ENCODE data around the gene CDC42EP4. TPM values are rescaled to one million over a fixed set of nuclear protein-coding genes. Genes with fewer than 3 reads are reported as not detected.

The CDC42EP4 gene
- total and polyA plus RNA-seq, 2 experiments from 2014 or later = 62.4 to 82.7 TPM

- Histone ChIP-seq H2AFZ (no peak overlapping the region), H3K4me3 (no peak overlapping the region), H3K27ac (no peak overlapping the region), H3K79me2 (no peaks in the 10 kb centered on the region), H4K20me1 (ENCODE audit: insufficient read depth, poor library complexity, severe bottlenecking) (no peaks in the 10 kb centered on the region), H3K9me2 (replicated peaks; ENCODE audit: insufficient read depth) (no peaks in the 10 kb centered on the region), H3K27me3 (no peaks in the 10 kb centered on the region), H3K4me2 (no peak overlapping the region), H3K9me3 (ENCODE audit: low read depth) (no peaks in the 10 kb centered on the region), H3K36me3 (replicated peaks; ENCODE audit: insufficient read depth, low read depth) (no peaks in the 10 kb centered on the region), H3K4me1 (ENCODE audit: insufficient read depth) (no peaks in the 10 kb centered on the region)
- no peak for TF ChIP-seq CTCF (IDR thresholded peaks at IDR 0.05; ENCODE audit: poor library complexity)
- no peak for TF ChIP-seq EZH2phosphoT487 (IDR thresholded peaks at IDR 0.05; ENCODE audit: low read depth, severe bottlenecking, unreplicated experiment)
- WGBS (ENCODE audit: low lambda C conversion rate, missing lambda C conversion rate) = 61% methylated on average over 7 of the region's 8 CpGs
- no peak for DNase-seq (ENCODE audit: low spot score)
Observed at GRCh38 chr17:73272906-73273218, 38.9 kb downstream of the CDC42EP4 start.

GRCh38 chr17:73271072-73271471, 40.7 kb downstream of the CDC42EP4 start:
- Histone ChIP-seq H3K36me3 (replicated peaks; ENCODE audit: insufficient read depth, low read depth) (no peaks in the 10 kb centered on the region), H4K20me1 (ENCODE audit: insufficient read depth, poor library complexity, severe bottlenecking) (no peaks in the 10 kb centered on the region), H3K27me3 (no peaks in the 10 kb centered on the region), H3K9me2 (replicated peaks; ENCODE audit: insufficient read depth) (no peaks in the 10 kb centered on the region), H2AFZ (no peak overlapping the region), H3K4me2 (no peak overlapping the region), H3K79me2 (no peaks in the 10 kb centered on the region), H3K4me1 (ENCODE audit: insufficient read depth) (no peaks in the 10 kb centered on the region), H3K27ac (no peak overlapping the region), H3K4me3 (no peak overlapping the region), H3K9me3 (ENCODE audit: low read depth) (no peaks in the 10 kb centered on the region)
- 92% methylated on average over 9 of the region's 9 CpGs for WGBS (ENCODE audit: low lambda C conversion rate, missing lambda C conversion rate)
- TF ChIP-seq CTCF (IDR thresholded peaks at IDR 0.05; ENCODE audit: poor library complexity) (no peak), EZH2phosphoT487 (IDR thresholded peaks at IDR 0.05; ENCODE audit: low read depth, severe bottlenecking, unreplicated experiment) (no peak), EZH2 (IDR thresholded peaks at IDR 0.05; ENCODE audit: borderline replicate concordance) (no peak)
- no peak for DNase-seq (ENCODE audit: low spot score)

- Histone ChIP-seq H3K4me2 (no peak overlapping the region), H3K79me2 (no peaks in the 10 kb centered on the region), H3K4me3 (no peak overlapping the region), H3K36me3 (replicated peaks; ENCODE audit: insufficient read depth, low read depth) (no peaks in the 10 kb centered on the region), H3K9me2 (replicated peaks; ENCODE audit: insufficient read depth) (no peaks in the 10 kb centered on the region), H2AFZ (no peak overlapping the region), H3K9me3 (ENCODE audit: low read depth) (no peaks in the 10 kb centered on the region), H3K27ac (no peak overlapping the region), H3K4me1 (ENCODE audit: insufficient read depth) (no peaks in the 10 kb centered on the region), H4K20me1 (ENCODE audit: insufficient read depth, poor library complexity, severe bottlenecking) (no peaks in the 10 kb centered on the region), H3K27me3 (no peaks in the 10 kb centered on the region)
- TF ChIP-seq EZH2phosphoT487 (IDR thresholded peaks at IDR 0.05; ENCODE audit: low read depth, severe bottlenecking, unreplicated experiment) (no peak), CTCF (IDR thresholded peaks at IDR 0.05; ENCODE audit: poor library complexity) (no peak), EZH2 (IDR thresholded peaks at IDR 0.05; ENCODE audit: borderline replicate concordance) (no peak)
- no peak for DNase-seq (ENCODE audit: low spot score)
- 90% methylated on average over 1 of the region's 1 CpG for WGBS (ENCODE audit: low lambda C conversion rate, missing lambda C conversion rate)
Observed at GRCh38 chr17:73269791-73270190, 42.0 kb downstream of the CDC42EP4 start.

GRCh38 chr17:73269329-73269615, 42.5 kb downstream of the CDC42EP4 start:
- no peak overlapping the region for H2AFZ ChIP-seq
- H3K4me2 ChIP-seq = no peak overlapping the region
- H3K79me2 ChIP-seq = no peaks in the 10 kb centered on the region
- H3K36me3 ChIP-seq (replicated peaks; ENCODE audit: insufficient read depth, low read depth) = no peaks in the 10 kb centered on the region
- no peaks in the 10 kb centered on the region for H3K4me1 ChIP-seq (ENCODE audit: insufficient read depth)
- DNase-seq (ENCODE audit: low spot score) = no peak
- no peak overlapping the region for H3K27ac ChIP-seq
- no peaks in the 10 kb centered on the region for H4K20me1 ChIP-seq (ENCODE audit: insufficient read depth, poor library complexity, severe bottlenecking)
- no peaks in the 10 kb centered on the region for H3K27me3 ChIP-seq
- no peak overlapping the region for H3K4me3 ChIP-seq
- no peaks in the 10 kb centered on the region for H3K9me3 ChIP-seq (ENCODE audit: low read depth)
- TF ChIP-seq EZH2 (IDR thresholded peaks at IDR 0.05; ENCODE audit: borderline replicate concordance) (no peak), CTCF (IDR thresholded peaks at IDR 0.05; ENCODE audit: poor library complexity) (no peak), EZH2phosphoT487 (IDR thresholded peaks at IDR 0.05; ENCODE audit: low read depth, severe bottlenecking, unreplicated experiment) (no peak)
- no peaks in the 10 kb centered on the region for H3K9me2 ChIP-seq (replicated peaks; ENCODE audit: insufficient read depth)
